Breast epithelium (tissue), 4 donors: ENCODE results near the gene CPT1C. TPM values are rescaled to one million over a fixed set of nuclear protein-coding genes. Genes with fewer than 3 reads are reported as not detected.

Source experiments
- DNase-seq, 2 donors: peaks; one replicate each; pipeline ENCODE4 v3.0.0-alpha.2; 2019; ENCODE audit warnings: low spot score in 2 of 2
- H3K27ac ChIP-seq, 2 donors: fragments of 200-600 bp; sonication (generic) in 1 of 2; one replicate each; pipeline ENCODE4 v1.5.1; 2016 to 2019; ENCODE audit warnings: mild to moderate bottlenecking in 1 of 2
- H3K27me3 ChIP-seq, 2 donors: fragments of 200-600 bp; sonication (generic) in 1 of 2; one replicate each; pipeline versions ENCODE4 v1.5.1 to v1.6.0; 2017 to 2019; ENCODE audit warnings: control low read depth in 1 of 2, mild to moderate bottlenecking in 1 of 2
- H3K36me3 ChIP-seq: fragments of 200-600 bp; one replicate; pipeline ENCODE4 v1.5.1; 2019
- H3K4me1 ChIP-seq, 2 donors: fragments of 200-600 bp; sonication (generic); one replicate each; pipeline ENCODE4 v1.5.1; 2016 to 2019; ENCODE audit warnings: control low read depth in 1 of 2
- H3K4me3 ChIP-seq, 3 donors: fragments of 200-600 bp; sonication (generic); 1 replicate in 2 of 3; 2 replicates in 1 of 3; pipeline ENCODE4 v1.5.1; 2016 to 2019; ENCODE audit warnings: mild to moderate bottlenecking in 3 of 3, moderate library complexity in 2 of 3
- H3K9me3 ChIP-seq, 2 donors: fragments of 200-600 bp; sonication (generic) in 1 of 2; one replicate each; pipeline ENCODE4 v1.5.1; 2016 to 2019; ENCODE audit warnings: control low read depth in 1 of 2
- CTCF ChIP-seq, 3 donors: fragments of 450-650 bp; IDR thresholded peaks; one replicate each; pipeline ENCODE4 v1.5.1; 2016 to 2017; ENCODE audit warnings: antibody characterized with exemption in 3 of 3, mild to moderate bottlenecking in 3 of 3, moderate library complexity in 3 of 3
- POLR2A ChIP-seq: fragments of 450-650 bp; IDR thresholded peaks from one replicate; pipeline ENCODE4 v1.6.1; 2016; ENCODE audit warnings: antibody characterized with exemption, mild to moderate bottlenecking, moderate library complexity
- POLR2AphosphoS5 ChIP-seq, 3 donors: sonication (generic); formaldehyde crosslinking; IDR thresholded peaks; one replicate each; pipeline ENCODE4 v1.6.1; 2017; ENCODE audit warnings: antibody characterized with exemption in 3 of 3
- intact Hi-C: fragments of 100-400 bp; cut with DNase I; formaldehyde crosslinking; loops from one replicate; pipeline ENCODE4 v1.15.1; 2023; ENCODE audit warnings: low total_unique reads
- total RNA-seq, 3 donors: library from RNA; depleted of rRNA; stranded (reverse); fragments of >200 nt; gene quantifications; one replicate each; pipeline ENCODE4 v1.1.0, GENCODE V29; 2016

CPT1C gene
- total RNA-seq, 3 donors from 2014 or later, result 0.80 to 14.4 (median 2.8) TPM

- Histone ChIP-seq H3K4me3 (no peak overlapping the region), H3K27me3 (no peaks in the 10 kb centered on the region), H3K9me3 (no peaks in the 10 kb centered on the region), H3K36me3 (no peaks in the 10 kb centered on the region), H3K27ac (no peak overlapping the region), H3K4me1 (no peaks in the 10 kb centered on the region)
- TF ChIP-seq CTCF (IDR thresholded peaks at IDR 0.05), result no peak
- TF ChIP-seq POLR2AphosphoS5 (IDR thresholded peaks at IDR 0.05), result no peak
- no peak for TF ChIP-seq POLR2A
- no peak for DNase-seq
- intact Hi-C loops, result no loop called here
Measured at GRCh38 chr19:49696865-49697264, 5.9 kb downstream of the CPT1C start.

- H3K4me1 ChIP-seq, result no peaks in the 10 kb centered on the region
- TF ChIP-seq CTCF (IDR thresholded peaks at IDR 0.05) (no peak), POLR2AphosphoS5 (IDR thresholded peaks at IDR 0.05) (no peak), POLR2A (no peak)
- no peaks in the 10 kb centered on the region for H3K36me3 ChIP-seq
- H3K27me3 ChIP-seq, result no peaks in the 10 kb centered on the region
- no peaks in the 10 kb centered on the region for H3K9me3 ChIP-seq
- intact Hi-C loops, result no loop called here
- no peak overlapping the region for H3K4me3 ChIP-seq
- no peak overlapping the region for H3K27ac ChIP-seq
- DNase-seq, result no peak
Measured at GRCh38 chr19:49699364-49699763, 8.4 kb downstream of the CPT1C start.

GRCh38 chr19:49700563-49700962, 9.6 kb downstream of the CPT1C start:
- Histone ChIP-seq H3K4me1 (no peaks in the 10 kb centered on the region), H3K27ac (no peak overlapping the region), H3K36me3 (no peaks in the 10 kb centered on the region), H3K4me3 (no peak overlapping the region), H3K9me3 (no peaks in the 10 kb centered on the region), H3K27me3 (no peaks in the 10 kb centered on the region)
- intact Hi-C loops, result no loop called here
- DNase-seq, result no peak
- TF ChIP-seq CTCF (IDR thresholded peaks at IDR 0.05) (no peak), POLR2A (no peak), POLR2AphosphoS5 (IDR thresholded peaks at IDR 0.05) (no peak)

GRCh38 chr19:49701271-49701786, 10.4 kb downstream of the CPT1C start:
- H3K9me3 ChIP-seq, result no peaks in the 10 kb centered on the region
- TF ChIP-seq POLR2AphosphoS5 (IDR thresholded peaks at IDR 0.05) (no peak), POLR2A (no peak), CTCF (IDR thresholded peaks at IDR 0.05) (no peak)
- H3K27ac ChIP-seq, result no peak overlapping the region
- no peak overlapping the region for H3K4me3 ChIP-seq
- H3K36me3 ChIP-seq, result no peaks in the 10 kb centered on the region
- intact Hi-C loops, result no loop called here
- DNase-seq, result no peak
- H3K4me1 ChIP-seq, result no peaks in the 10 kb centered on the region
- H3K27me3 ChIP-seq, result no peaks in the 10 kb centered on the region

- no peak overlapping the region for H3K27ac ChIP-seq
- intact Hi-C loops, result loop anchor here (2.0 kb wide), 1 partner anchor 28 kb away; no protein-coding TSS in a partner anchor
Measured at GRCh38 chr19:49704888-49705642, 14.1 kb downstream of the CPT1C start.

More at GRCh38 chr19:49704888-49705642, 14.1 kb downstream of the CPT1C start:
- Histone ChIP-seq H3K27me3 (no peaks in the 10 kb centered on the region), H3K4me3 (no peak overlapping the region), H3K4me1 (no peaks in the 10 kb centered on the region), H3K9me3 (no peaks in the 10 kb centered on the region), H3K36me3 (no peaks in the 10 kb centered on the region)
- no peak for DNase-seq
- no peak for TF ChIP-seq POLR2A
- TF ChIP-seq POLR2AphosphoS5 (IDR thresholded peaks at IDR 0.05), result no peak
- TF ChIP-seq CTCF (IDR thresholded peaks at IDR 0.05), result no peak
